Measurements from ENCODE around the gene SOX13. TPM values are rescaled to one million over a fixed set of nuclear protein-coding genes. Genes with fewer than 3 reads are reported as not detected.

Gene SOX13
- total RNA-seq, 1 donor = 3.3 TPM

DNA sequence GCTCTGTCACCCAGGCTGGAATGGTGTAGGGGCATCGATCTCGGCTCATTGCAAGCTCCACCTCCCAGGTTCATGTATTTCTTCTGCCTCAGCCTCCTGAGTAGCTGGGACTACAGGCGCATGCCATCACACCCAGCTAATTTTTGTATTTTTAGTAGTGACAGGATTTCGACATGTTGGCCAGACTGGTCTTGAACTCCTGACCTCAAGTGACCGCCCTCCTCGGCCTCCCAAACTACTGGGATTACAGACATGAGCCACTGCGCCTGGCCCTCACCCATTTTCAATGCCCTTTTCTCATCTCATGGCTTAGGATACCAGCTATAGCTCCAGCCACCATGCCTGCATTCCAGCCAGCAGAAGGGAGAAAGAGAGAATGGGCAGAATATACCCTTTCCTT is 12.9 kb upstream of the SOX13 start:
- no peak for TF ChIP-seq CTCF (IDR thresholded peaks at IDR 0.05; ENCODE audit: insufficient read depth, low read length)
- DNase-seq (ENCODE audit: low read depth) = no peak
- H3K4me3 ChIP-seq (ENCODE audit: low read depth, low read length) = no peak overlapping the region

DNA sequence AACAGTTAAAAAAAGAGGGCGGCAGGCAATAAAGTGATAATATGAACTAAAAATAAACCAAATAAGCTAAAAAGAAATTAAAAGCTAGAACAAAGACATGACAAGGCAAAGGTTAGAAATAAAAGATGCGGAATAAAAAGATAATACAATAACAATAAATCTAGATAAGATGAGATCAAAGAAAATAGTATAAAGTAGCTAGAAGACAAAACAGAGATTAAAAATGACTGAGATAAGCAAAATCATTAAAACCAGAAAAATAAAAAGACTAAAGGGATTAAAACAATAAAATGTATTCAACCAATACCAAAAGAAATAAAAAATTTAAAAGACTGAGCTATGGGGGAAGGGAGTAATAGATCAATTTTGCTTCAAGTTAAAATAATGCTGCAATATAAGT is 10.8 kb upstream of the SOX13 start:
- no peak for TF ChIP-seq CTCF (IDR thresholded peaks at IDR 0.05; ENCODE audit: insufficient read depth, low read length)
- H3K4me3 ChIP-seq (ENCODE audit: low read depth, low read length) = no peak overlapping the region
- no peak for DNase-seq (ENCODE audit: low read depth)

GRCh38 chr1:204065174-204065985 is 7.5 kb upstream of the SOX13 start:
- DNase-seq (ENCODE audit: low read depth) = peak; percentile 49
- no peak for TF ChIP-seq CTCF (IDR thresholded peaks at IDR 0.05; ENCODE audit: insufficient read depth, low read length)
- H3K4me3 ChIP-seq (ENCODE audit: low read depth, low read length) = no peak overlapping the region

DNA sequence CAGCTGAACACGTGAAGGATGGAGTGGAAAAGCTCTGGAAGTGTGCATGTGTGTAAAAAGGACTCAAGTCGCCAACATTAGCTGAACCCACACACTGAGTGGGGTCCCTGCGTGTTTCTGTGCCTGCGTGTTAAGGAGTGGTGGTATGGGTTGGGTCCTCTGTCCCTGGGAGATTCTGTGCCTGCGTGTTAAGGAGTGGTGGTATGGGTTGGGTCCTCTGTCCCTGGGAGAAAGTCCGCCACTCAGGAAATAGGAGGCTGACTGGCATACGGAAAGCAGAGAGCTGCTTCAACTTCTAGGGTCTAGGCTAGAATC is 7.0 kb upstream of the SOX13 start:
- DNase-seq (ENCODE audit: low read depth) = no peak
- H3K4me3 ChIP-seq (ENCODE audit: low read depth, low read length) = no peak overlapping the region
- no peak for TF ChIP-seq CTCF (IDR thresholded peaks at IDR 0.05; ENCODE audit: insufficient read depth, low read length)

DNA sequence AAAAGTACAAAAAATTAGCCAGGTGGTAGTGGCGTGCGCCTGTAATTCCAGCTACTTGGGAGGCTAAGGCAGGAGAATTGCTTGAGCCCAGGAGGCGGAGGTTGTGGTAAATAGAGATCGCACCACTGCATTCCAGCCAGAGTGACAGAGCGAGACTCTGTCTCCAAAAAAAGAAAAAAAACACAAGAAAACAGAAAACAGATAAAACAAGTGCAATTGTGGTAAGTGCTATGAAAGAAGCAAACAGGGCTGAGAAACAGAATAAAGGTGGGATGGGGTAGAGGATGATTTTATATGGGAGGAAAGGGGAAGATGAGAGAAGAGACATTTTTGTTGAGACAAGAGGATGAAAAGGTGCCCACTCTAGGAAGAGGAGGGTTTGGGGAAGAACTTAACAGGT is 5.0 kb upstream of the SOX13 start:
- DNase-seq (ENCODE audit: low read depth) = no peak
- no peak for TF ChIP-seq CTCF (IDR thresholded peaks at IDR 0.05; ENCODE audit: insufficient read depth, low read length)
- H3K4me3 ChIP-seq (ENCODE audit: low read depth, low read length) = no peak overlapping the region

- DNase-seq (ENCODE audit: low read depth) = no peak
- no peak for TF ChIP-seq CTCF (IDR thresholded peaks at IDR 0.05; ENCODE audit: insufficient read depth, low read length)
- no peak overlapping the region for H3K4me3 ChIP-seq (ENCODE audit: low read depth, low read length)
Measured at GRCh38 chr1:204069887-204070286, 3.0 kb upstream of the SOX13 start.

- TF ChIP-seq CTCF (IDR thresholded peaks at IDR 0.05; ENCODE audit: insufficient read depth, low read length) = no peak
- no peak overlapping the region for H3K4me3 ChIP-seq (ENCODE audit: low read depth, low read length)
- DNase-seq (ENCODE audit: low read depth) = no peak
Measured at GRCh38 chr1:204070895-204071294, 2.0 kb upstream of the SOX13 start.
